ENCODE measurements around the gene SPTLC2. TPM values are rescaled to one million over a fixed set of nuclear protein-coding genes. Genes with fewer than 3 reads are reported as not detected.
"Not testable (repeated sequence)": the region's sequence is repeated elsewhere in the genome, so short reads cannot be mapped to it uniquely, and the experiment has no call there.

Gene SPTLC2
- total RNA-seq, 1 experiment from 2014 or later = 17.9 TPM

DNA sequence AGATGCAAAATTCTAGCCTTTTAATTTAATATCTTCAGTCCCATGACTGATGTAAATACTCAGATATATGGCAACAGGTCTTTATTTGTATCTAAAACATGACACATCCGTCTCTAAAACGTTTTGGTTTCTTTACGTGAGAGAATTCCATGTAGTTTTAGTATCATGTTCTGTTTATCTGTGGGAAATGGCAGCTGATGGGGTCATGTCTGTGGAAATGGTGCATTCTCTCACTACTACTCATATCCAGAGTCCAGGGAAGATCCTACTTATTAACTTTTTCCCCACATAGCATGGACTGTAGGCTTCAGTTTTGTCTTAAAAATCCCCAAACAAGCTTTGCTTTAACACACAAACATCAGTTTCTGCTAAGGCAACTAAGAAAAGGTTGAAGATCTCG lies 53.8 kb downstream of the SPTLC2 start:
- DNase-seq (ENCODE audit: low spot score) = no peak
- in situ Hi-C loops (cut with HindIII; ENCODE audit: low sequenced_read_pairs) = no loop called here

DNA sequence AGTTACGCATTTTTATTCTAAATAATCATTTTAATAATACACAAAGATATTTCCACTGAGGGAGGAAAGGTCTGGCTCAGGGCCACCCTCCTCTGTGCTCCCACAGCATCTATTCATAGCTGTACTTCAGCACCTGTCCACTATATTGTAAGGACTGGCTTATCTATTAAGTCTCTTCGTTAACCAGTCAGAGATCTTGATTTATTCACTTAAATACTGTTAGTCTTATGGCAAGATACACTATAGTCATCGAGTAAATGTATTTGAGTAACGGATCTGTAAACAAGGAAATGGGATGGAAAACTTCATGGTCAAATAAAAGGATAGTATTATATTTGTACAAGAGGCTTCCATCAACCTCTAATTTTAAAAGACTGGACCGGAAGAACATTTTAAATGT lies 54.6 kb downstream of the SPTLC2 start:
- DNase-seq (ENCODE audit: low spot score) = no peak
- in situ Hi-C loops (cut with HindIII; ENCODE audit: low sequenced_read_pairs) = no loop called here

- in situ Hi-C loops (cut with HindIII; ENCODE audit: low sequenced_read_pairs) = no loop called here
- no peak for DNase-seq (ENCODE audit: low spot score)
Measured at GRCh38 chr14:77559381-77559780, 57.1 kb downstream of the SPTLC2 start.

DNA sequence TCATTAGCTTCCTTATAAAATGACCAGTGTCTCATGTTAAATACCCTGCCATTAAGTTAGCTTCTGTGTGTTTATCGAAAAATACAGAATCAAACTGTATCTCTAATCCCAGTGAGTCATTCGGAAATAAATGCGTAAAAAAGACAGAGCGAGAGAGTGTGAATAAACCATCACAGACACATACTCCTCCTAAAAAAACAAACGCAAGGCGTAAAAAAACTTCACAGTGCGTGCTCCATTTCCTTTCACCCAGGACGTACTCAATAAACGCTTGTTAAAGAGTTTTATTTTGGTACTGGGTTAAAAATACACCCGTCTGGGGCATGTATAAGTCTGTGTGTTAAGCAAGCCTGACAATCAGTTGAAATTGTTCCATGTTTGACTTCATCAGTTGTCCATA lies 59.0 kb downstream of the SPTLC2 start:
- no peak for DNase-seq (ENCODE audit: low spot score)
- in situ Hi-C loops (cut with HindIII; ENCODE audit: low sequenced_read_pairs) = no loop called here

- in situ Hi-C loops (cut with HindIII; ENCODE audit: low sequenced_read_pairs) = no loop called here
- DNase-seq (ENCODE audit: low spot score) = no peak
Measured at GRCh38 chr14:77556946-77557345, 59.5 kb downstream of the SPTLC2 start.

- DNase-seq (ENCODE audit: low spot score) = no peak
- in situ Hi-C loops (cut with HindIII; ENCODE audit: low sequenced_read_pairs) = no loop called here
Measured at GRCh38 chr14:77554816-77555599, 61.4 kb downstream of the SPTLC2 start.

- in situ Hi-C loops (cut with HindIII; ENCODE audit: low sequenced_read_pairs) = no loop called here
- no peak for DNase-seq (ENCODE audit: low spot score)
Measured at GRCh38 chr14:77554207-77554606, 62.2 kb downstream of the SPTLC2 start.

DNA sequence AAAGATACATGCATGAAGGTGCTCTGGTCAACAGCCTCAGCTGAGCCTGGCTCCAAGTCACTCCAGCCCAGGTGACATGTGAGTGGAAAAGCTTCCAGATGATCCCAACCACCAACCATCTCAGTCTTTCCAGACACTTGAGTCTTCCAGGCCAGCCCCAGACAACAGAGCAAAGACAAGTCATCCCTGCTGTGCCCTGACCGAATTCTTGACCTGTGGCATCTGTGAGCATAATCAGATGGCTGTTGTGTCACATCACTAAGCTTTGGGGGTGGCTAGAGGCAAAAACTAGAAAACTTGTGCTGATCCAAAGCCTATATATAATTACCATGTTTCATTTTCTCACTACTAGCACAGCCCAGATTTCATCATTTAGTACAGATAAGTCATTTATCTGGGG lies 67.0 kb downstream of the SPTLC2 start:
- DNase-seq (ENCODE audit: low spot score) = no peak
- in situ Hi-C loops (cut with HindIII; ENCODE audit: low sequenced_read_pairs) = no loop called here

GRCh38 chr14:77547512-77548180 lies 68.8 kb downstream of the SPTLC2 start:
- DNase-seq (ENCODE audit: low spot score) = no peak
- in situ Hi-C loops (cut with HindIII; ENCODE audit: low sequenced_read_pairs) = no loop called here

- DNase-seq (ENCODE audit: low spot score); in situ Hi-C loops (cut with HindIII; ENCODE audit: low sequenced_read_pairs): not testable (repeated sequence)
Measured at GRCh38 chr14:77545171-77545570, 71.3 kb downstream of the SPTLC2 start.

DNA sequence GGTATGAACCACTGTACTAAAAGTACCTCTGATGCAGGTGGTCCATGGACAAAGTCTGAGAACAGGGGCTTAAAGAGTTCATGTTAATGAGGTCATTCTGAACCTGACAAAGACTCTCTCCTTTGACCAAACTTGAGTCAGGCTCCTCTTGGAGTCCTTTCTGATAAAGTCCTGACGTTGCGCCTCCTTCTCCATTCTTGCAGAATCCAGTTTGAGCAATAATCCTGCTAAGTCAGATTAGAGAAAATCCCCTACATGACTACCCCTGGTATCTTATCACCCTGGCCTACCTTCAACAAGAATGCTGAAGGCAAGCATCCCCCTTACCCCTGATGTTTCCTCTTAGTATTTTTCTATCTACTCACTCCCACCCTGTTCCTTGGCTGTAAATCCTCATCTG lies 71.9 kb downstream of the SPTLC2 start:
- no peak for DNase-seq (ENCODE audit: low spot score)
- in situ Hi-C loops (cut with HindIII; ENCODE audit: low sequenced_read_pairs) = no loop called here

- no peak for DNase-seq (ENCODE audit: low spot score)
- in situ Hi-C loops (cut with HindIII; ENCODE audit: low sequenced_read_pairs) = no loop called here
Measured at GRCh38 chr14:77543637-77544334, 72.7 kb downstream of the SPTLC2 start.

GRCh38 chr14:77543240-77543551 lies 73.2 kb downstream of the SPTLC2 start:
- in situ Hi-C loops (cut with HindIII; ENCODE audit: low sequenced_read_pairs) = no loop called here
- no peak for DNase-seq (ENCODE audit: low spot score)

DNA sequence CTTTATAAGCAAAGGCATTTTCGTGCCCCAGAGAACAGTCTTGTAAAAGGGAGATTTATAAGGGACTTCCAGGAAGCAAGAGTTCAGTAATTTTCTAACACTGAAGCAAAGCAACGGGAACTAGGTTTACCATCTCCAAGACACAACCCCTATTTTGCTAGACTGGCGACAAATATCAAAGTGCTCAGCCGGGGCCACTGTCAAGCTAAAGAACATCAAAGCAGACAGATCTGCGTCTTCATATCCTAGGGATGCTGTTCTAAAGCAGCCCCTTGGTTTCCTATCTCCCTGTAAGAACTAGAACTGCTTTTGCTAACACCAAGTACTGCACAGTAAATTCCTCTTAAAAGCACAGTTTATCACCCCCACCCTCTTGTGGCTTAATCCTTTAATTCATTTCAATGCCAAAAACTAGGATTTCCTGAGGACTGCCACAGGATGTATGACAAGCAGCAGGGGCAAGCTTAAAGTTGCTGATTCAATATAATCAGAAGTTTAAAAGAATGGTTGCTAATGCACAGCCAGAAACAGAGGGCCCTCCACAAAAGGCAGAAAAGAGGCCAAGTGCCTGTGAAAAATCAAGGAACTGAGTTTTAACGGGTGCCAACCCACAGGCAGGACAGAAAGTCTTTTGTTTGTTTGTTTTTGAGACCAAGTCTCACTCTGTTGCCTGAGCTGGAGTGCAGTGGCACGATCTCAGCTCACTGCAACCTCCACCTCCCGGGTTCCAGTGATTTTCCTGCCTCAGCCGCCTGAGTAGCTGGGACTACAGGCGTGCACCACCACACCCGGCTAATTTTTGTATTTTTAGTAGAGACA lies 73.8 kb downstream of the SPTLC2 start:
- no peak for DNase-seq (ENCODE audit: low spot score)
- in situ Hi-C loops (cut with HindIII; ENCODE audit: low sequenced_read_pairs) = no loop called here

GRCh38 chr14:77541905-77542304 lies 74.5 kb downstream of the SPTLC2 start:
- DNase-seq (ENCODE audit: low spot score) = no peak
- in situ Hi-C loops (cut with HindIII; ENCODE audit: low sequenced_read_pairs) = no loop called here

GRCh38 chr14:77536951-77537350 lies 79.5 kb downstream of the SPTLC2 start:
- DNase-seq (ENCODE audit: low spot score); in situ Hi-C loops (cut with HindIII; ENCODE audit: low sequenced_read_pairs): not testable (repeated sequence)

GRCh38 chr14:77531071-77531470 lies 85.4 kb downstream of the SPTLC2 start:
- in situ Hi-C loops (cut with HindIII; ENCODE audit: low sequenced_read_pairs) = no loop called here
- DNase-seq (ENCODE audit: low spot score) = no peak

DNA sequence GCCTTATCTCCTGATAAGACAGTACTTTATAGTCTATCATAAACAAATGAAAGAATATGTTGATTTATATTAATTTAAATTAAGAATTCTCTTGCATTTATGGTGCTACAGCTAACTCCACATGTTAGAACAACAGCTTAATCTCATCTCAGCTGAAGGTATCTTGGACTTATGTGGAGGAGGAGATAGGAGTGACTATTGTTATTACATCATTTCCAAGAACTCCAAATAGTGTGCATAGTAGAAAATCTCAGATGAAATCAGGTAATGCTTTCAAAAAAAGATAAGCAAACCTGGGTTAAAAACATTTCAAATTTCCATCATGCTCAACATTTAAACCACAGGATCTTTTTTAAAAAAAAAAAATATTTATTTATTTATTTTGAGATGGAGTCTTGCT lies 86.5 kb downstream of the SPTLC2 start:
- in situ Hi-C loops (cut with HindIII; ENCODE audit: low sequenced_read_pairs) = no loop called here

DNA sequence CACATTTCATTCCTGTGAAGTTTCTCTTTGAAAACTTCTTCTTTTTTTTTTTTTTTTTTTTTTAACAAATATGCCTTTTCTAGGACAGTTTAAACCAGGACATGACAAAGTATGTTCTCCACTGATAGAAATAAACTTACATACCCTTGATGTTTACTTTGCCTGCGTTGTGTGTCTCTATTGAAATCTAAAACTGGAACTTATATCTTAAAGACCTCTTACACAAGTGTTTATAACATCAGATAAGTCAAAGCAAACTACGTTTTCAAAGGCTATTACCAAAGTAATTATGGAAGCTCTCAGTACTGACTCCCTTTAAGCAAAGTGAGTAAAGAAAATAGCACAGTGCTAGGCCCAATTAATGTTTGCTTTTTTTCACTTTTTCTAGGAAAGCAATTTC lies 87.2 kb downstream of the SPTLC2 start:
- DNase-seq (ENCODE audit: low spot score) = no peak
- in situ Hi-C loops (cut with HindIII; ENCODE audit: low sequenced_read_pairs) = no loop called here

More for the DNA sequence above, 86.5 kb downstream of the SPTLC2 start:
- DNase-seq (ENCODE audit: low spot score) = no peak

GRCh38 chr14:77528701-77529100 lies 87.7 kb downstream of the SPTLC2 start:
- in situ Hi-C loops (cut with HindIII; ENCODE audit: low sequenced_read_pairs); DNase-seq (ENCODE audit: low spot score): not testable (repeated sequence)

Data from G401 (cell line).